Measurements from ENCODE around the gene PRKG1.
A peak's percentile ranks its signal among the peaks of the same experiment; 100 is the strongest.

PRKG1 gene

DNA sequence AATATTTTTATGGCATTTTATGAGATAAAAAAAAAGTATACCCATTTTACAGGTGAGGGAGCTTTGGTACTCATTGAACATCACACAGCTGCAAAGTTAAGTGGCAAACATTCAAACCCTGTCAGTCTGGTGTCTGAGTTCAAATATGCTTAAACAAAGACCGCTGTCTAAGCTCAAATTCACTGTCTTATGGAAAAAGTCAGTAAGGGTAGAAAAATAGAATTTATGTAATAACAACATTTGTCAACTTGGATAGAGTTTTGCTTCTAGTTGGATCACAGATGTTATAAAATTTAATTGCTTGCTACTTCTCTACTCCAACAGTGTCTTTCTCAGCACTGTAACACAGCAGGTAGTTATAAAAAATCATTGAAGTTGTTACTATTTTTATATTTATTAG, 786.8 kb downstream of the PRKG1 start:
- no peak for DNase-seq

DNA sequence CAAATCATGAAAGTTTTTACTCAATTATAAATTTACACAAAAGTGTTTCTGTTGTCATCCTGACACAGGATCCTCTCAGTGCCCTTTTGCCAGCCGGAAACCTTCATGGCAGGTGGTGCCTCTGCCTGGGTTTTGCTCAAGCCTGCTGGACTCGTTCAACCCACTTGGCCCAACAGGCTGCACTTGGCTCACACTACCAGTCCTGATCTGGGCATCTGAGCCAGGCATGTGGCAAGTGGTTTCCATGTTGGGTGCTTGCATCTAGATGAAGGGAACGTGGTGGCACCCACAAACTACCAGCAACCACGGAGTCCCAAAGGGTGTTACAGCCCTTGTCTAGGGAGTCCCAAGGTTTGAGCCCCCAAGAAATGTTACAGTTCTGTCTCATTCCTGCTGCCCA, 787.4 kb downstream of the PRKG1 start:
- DNase-seq = no peak

DNA sequence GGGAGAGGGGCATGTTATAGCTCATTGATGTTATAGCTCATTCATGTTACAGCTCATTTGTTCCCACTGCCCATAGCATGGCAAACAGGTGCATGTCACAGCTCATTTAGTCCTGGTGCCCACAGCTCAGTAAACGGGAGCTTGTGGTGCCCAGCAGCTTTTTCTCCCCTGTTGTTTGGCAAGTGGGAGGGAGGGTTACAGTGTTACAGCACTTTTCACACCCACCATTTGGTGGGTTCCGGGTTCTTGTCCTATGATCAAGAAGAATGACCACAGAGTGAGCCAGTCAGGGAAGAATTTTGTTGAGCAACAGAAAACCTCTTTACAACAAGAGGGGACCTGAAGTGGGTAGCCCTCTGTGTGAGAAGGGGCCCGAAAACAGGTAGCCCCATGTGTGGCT, 787.9 kb downstream of the PRKG1 start:
- DNase-seq = no peak

DNA sequence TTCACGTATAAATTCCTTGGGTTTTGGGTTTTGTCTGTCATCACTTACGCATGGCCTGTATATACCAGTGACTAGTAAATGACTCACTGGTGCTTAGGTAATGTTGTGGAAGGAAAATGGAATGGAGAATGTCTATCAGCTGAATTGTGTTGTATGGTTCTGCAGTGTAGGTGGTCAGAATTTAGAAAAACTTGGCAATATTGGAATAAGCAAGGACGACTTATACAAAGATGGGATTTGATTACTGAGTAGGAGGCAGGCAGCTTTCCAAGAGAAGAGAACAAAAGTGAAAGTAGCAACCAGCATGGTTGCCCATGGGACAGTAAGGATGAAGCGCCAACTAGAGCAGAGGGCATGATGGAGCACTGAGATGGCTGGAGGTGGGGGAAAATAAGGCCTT, 793.7 kb downstream of the PRKG1 start:
- no peak for DNase-seq

DNA sequence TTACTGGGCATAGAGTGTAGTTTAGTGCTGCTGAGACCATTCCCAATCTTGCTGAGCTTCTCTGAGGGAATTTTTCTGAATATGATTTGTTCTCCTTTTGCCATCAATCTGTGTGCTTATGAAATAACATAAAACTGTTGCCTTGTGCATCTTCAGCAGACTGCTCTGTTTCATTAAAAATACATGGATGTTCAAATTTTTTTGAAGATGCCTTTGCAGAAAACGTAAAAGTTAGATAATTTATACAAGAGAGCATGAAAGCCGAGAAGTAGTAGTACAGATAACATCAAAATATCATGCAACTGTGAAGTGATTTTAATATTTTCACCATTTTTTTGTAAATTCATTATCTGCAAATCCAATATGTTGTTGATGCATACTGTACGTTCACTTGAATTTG, 799.8 kb downstream of the PRKG1 start:
- DNase-seq = no peak

DNA sequence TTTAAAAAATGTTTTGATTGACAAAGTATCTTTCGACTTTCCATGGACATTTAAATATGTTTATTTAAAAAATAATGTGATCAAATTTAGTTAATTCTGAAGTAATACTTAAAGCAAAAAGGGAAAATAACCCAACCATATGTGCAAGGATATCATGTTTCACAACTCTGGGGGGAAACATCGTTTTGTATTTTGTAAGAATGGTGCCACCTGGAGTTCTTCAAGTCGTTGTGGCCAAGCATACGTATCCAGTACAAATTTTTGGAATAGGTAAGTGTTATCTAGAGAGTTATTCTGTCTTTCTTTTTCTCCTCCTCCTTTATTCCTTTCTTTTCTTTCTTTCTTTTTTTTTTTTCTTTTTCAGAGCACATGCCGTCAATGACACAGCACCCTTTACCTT, 801.3 kb downstream of the PRKG1 start:
- no peak for DNase-seq

DNA sequence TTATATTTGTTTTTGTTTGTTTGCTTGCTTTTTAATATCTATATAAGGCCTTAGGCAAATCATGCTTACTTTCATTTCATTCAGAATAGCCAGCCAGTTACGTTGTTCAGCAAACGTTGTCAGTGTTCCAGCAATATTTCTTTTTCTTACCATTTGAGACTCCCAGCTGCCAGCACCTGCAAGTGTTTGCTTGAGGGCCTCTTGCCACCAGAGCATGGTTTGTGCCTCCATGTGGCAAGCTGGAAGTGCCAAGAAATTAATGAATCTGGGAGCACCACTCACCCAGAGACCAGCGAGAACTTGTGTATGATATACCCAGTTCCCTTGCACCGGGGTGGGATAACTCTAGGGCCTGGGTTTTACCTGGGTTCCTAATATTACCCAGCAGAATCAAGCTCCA, 802.2 kb downstream of the PRKG1 start:
- no peak for DNase-seq

DNA sequence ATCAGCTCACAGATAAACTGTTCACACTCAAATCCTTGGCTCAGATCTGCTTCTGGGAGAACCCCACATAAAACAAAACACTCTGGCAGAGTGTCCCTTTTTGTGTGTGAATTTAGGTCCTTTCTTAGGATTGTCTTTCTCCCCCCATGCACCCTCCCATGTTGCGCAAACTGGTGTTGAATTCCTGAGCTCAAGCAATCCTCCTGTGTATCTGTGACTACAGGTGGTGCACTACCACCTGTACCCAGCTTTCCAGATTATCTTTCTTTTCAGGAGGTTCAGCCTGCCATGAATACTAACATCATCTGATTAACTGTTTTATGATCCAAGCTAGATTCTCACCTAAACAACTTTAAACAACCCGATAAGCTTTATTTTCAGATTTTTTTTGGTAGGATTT, 802.7 kb downstream of the PRKG1 start:
- no peak for DNase-seq

DNA sequence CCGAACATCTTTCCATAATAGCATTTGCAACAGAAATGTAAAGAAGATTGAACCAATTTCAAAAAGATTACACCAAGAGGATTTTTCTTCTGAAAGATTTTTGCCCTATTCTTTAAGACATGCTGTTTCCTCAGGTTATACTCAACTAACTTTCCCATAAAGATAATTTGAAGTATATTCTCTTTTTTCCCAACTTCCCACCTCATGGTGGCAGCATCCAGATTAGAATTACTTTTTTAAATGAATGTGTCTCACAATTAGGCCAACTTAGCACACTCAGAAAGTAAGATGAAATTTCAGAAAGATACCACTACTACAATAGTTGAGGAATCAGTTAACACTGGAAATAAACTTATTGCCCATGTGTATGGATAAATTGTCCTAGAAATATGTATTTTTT, 803.3 kb downstream of the PRKG1 start:
- no peak for DNase-seq

DNA sequence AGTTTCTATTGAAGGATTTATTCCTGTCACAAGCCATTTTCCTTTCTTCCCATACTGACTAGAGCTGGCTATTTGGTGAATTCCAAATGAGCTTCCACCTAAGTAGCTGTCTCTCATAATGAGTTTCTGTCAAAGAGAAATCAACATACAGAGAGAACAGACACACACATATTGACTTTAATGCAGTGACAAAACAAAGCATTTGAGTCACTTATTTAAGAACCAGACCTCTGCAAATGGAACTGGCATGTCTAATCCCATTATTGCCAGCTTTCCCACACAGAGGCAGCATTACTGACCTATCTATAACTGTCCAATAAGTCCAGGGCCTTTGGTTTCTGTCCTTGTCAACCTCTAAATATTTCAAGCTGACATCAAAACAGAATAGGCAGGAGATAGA, 804.4 kb downstream of the PRKG1 start:
- DNase-seq = no peak

DNA sequence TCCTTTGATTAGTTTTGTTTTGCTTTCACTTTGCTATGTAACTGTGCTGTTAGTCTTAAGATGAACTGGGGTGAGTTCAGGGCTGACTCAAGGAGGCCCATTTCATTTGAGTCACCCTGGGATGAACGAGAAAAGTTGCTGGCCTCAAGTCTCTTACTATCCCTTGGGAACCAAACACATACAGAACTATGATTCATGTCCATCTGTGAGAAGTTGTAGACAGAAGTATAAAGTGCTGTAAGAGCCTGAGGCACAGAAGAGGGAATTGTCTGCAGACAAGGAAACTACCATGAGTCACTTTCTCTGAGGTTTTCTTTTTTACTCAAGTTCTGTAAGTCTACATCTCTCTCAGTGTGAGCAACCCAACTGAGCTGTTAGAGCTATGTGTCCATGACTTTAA, 805.0 kb downstream of the PRKG1 start:
- peak; percentile 31 for DNase-seq

DNA sequence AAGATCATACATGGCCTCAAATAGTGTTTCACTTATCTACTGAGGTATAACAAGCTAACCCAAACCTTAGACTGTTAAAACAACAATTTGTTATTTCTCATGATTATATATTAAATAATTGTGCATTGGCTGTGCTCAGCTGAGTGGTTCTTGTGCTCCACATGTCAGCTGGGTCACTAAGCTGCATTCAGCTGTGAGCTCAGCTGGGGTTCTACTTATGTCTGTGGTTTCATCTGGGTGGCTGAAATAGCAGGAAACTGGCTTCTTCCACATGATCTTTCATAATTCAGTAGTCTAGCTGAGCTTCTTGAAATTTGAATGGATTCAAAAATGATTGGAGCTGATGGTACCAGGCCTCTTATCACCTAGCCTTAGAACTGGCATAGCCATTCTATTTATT, 806.9 kb downstream of the PRKG1 start:
- DNase-seq = no peak

DNA sequence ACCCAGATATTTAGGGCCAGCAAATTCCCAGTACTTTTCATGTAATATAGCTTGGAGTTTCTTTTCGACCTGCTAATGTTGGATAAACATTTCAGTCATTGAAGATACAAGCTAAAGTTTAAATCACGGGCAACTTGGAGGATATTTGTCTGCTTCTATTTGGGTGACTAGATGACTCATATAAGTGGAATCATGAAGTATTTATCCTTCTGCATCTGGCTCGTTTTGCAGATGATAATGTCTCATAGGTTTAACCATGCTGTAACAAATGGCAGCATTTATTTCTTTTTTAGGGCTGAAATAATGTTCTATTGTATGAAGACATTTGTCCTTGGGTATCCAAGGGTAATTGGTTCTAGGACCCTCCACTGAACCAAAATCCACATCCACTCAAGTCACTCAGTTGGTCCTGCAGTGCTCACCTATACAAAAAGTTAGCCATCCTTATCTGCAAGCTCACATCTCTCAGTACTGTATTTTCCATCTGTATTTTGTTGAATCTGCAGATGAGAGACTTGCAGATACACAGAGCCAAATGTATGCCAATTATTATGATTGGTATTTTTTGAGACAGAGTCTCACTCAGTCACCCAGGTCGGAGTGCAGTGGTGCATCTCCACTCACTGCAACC, 812.3 kb downstream of the PRKG1 start:
- no peak for DNase-seq

DNA sequence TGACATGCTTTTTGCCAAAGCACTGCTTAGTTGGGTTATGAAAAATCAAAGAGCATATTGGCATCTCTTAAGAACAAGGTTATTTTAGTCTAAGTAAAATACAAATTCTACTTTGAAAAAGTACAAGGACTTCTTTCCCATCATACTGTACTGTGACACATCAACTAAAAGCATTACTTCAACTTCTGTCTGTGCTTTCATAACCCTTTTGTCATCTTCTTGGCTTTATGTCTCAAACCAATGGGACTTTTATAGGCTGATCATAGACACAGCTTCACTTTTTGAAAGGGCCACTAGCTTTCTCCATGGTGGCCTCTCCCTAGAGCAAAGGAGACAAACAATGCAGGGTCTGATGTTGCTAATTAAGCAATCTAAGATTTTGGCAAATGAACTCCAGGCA, 814.0 kb downstream of the PRKG1 start:
- DNase-seq = no peak

DNA sequence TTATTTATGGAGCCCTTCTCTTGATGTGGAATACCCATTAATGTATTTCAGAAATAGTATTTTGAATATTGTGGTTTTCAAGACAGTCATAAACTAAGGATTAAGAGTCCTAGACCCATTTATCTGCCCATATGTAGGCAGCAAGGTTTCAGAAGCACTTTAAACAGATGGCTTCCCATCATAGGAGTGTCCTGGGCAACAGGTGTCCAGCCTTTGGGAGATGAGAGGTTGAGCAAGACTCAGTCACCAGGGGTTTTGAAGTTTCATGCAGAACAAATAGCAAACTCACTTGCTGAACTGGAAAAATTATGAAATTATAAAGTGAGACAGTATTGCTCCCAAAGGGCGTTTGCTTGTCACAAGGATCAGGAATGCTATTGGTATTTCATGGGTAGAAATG, 818.0 kb downstream of the PRKG1 start:
- DNase-seq = no peak

DNA sequence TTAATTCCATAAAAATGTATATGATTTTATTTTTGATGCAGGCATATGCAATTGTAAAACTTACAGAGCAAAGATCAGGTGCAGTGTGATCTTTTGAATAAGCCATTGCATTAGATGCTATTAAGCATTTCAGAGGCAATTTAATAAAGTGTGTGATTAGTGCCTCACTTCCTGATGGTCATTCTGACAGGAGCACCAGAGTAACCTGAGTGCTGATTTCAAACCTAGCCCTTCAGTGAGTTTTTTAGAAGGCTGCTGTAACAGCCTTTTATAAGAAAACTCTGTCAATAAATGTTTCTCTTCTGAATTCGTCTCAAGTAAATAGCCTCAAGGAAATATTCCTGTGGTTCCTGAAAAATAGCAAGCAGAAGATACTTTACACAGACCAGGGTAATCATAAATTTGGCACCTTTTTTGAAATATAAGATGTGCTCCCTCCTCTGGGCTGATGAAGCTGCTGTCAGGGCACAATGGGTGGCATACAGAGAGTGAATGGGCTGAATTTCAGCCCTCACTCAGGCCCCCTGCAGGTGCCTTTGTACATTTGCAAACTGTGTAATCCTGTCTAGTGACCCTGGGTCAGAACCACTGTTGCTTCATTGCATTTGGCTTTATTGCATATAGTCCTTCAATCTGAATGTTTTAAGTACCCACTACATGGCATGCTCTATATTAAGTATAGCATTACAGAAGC, 818.8 kb downstream of the PRKG1 start:
- DNase-seq = no peak

DNA sequence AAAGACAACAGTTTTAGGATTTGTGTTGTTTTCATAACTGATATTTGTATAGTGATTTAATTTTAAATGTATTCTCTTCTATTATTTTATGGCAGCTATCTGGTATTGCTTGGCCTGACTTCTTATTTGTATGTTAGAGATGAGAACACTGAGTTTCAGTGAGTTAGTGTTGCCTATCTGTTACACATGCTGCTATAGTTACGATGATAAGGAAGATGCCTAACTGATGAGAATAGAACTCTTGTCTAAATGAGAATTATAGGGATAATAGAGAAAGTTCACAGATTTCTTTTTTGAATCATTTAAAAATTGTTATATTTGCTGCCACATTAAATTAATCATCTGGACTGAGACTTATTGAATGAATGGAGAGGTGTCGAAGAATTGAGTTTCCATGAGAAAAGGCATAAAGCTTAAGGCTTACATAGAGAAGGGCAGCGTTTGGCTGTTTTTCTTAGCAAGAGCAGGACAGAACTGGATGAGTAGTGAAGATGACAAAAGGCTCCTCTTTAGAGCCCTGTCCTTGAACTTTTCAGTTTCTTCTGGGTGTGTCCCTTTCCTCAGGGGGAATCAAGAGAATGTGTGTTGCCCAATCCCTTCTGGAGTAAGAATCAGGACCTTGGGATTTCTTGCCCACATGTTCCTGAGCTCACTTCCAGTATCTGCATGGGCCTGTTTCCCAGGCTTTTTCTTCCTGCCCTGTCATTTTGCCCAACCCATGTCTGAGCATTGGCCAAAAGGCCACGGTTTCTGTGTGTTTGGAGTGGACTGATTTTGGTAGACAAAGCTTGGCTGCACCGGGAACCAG, 820.7 kb downstream of the PRKG1 start:
- no peak for DNase-seq

DNA sequence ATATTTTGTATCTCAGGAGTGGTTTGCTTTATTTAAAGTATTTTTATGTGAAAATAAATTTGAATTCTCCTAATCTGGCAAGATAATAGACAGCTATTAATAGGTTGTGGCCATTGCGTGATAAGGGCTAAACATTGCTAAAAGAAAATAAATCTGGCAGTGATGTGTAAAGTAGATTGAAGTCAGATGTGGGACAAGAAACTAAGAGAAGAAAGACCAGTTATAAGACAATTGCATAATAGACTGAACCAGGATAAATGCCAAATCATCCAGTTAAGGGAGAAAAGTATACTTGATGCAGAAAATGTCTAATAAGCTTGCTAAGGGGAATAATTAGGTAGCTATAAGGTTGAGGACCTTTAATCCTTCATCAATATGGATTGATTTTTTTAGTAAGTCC, 822.6 kb downstream of the PRKG1 start:
- no peak for DNase-seq

DNA sequence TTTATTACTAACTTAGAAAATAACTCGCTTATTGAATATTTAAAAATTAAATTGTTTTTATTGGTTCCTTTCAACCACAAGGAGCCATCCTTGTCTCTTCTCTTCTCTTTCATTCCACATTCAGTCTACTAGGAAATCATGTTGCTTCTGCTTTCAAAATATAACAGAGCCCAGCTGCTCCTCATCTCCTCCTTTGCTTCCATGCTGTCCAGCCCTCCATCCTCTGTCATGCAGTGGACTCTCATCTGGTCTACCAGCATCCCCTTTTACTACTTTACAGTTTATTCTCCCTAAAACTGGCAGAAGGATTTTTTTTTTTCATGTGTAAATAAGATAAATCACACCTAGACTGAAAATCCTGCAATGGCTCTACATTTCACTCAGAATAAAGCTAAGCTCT, 823.3 kb downstream of the PRKG1 start:
- no peak for DNase-seq

DNA sequence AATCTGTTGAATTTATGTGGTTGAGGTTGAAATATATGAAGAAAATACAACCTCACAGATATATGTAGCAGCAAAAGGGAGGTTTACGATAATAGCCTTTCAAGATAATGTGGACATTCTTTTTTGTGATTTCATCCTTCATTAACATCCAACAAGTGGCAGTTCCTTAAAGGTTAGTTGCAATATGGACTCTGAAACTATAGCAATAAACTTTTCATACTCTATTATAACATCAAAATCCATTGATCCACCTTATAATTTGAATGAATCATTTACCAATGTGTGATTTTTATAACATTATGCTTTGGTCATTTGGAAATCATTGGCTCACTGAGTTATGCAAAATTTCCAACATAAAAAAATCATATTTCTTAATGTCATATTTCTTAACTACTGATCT, 825.9 kb downstream of the PRKG1 start:
- DNase-seq = no peak

DNA sequence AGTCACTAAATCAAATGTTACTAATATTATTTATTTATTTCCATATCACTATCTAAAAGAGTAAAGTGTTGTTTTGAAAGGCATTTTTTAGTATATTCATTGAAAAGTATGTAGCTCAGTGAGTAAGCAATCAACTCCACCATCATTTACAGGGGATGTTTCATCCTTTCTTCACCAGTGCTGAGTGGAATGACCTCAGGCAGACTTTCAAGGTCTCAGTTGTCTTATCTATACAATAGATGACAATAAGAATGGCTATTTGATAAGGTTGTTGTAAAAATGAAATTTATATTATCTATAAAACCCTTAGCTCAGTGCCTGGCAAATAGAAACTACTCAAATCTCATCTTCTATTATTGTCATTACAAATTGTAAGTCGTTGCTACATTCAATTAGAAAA, 829.4 kb downstream of the PRKG1 start:
- DNase-seq = no peak

DNA sequence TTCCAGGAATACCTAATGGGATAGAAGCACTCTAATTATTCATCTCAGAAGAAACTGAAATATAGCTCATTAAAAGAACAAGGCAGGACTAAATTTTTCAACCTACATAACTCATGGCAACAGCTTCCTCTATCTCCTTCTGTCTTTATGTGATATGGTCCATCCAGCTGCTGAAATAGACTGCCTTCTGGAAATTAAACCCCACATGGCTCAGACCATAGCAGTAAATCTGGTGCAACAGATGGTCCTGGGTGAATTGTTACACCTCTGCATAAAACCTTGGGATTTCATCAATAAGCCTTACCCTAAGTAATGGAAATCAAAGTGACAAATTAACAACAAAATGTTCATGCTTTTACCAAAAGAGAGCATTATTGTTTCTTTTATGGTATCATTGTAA, 830.7 kb downstream of the PRKG1 start:
- no peak for DNase-seq

DNA sequence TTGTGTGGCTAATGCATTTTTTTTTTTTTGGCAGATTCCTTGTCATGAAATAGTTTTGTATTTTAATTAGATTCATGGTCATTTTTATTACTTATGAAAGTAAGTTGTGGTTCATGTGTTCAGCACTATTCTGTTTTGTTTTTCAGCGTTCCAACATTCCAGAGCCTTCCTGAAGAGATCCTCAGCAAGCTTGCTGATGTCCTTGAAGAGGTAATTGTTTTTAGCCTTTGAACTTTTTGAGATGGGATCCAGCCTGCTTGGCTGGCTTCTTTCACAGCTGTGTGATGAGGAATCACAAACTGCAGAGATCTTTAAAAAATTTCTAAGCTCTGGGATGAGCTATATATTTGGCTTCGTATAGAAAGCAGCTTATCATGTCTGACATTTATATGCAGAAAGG, 833.1 kb downstream of the PRKG1 start:
- DNase-seq = no peak

DNA sequence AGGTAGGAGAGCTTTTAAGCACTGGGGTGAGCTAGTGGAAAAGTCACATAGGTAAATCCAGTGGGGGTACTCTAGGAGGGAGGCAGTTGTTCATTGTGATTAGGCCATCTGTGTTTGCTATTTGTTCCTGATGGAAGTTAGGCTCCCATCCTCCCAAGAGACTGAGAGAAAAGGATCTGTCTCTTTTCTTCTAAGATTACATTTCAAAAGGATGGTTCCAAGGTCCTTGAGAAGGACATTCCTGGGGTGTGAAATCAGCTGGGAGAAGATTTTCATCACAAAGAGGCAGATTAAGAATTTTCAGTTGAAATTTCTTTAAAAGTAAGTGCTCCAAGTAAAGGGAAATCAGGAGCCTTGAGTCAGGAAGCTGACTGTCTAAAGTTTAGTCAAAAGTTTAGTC, 835.9 kb downstream of the PRKG1 start:
- DNase-seq = no peak
